ENCODE measurements around the gene CLIP1.
"Not testable (repeated sequence)": the region's sequence is repeated elsewhere in the genome, so short reads cannot be mapped to it uniquely, and the experiment has no call there.

The CLIP1 gene

GRCh38 chr12:122435186-122435585 is 12.7 kb upstream of the CLIP1 start:
- DNase-seq (ENCODE audit: low read depth in 2 of 2): no peak

- not testable (repeated sequence) for DNase-seq (ENCODE audit: low read depth in 2 of 2)
Measured at GRCh38 chr12:122429043-122429442, 6.6 kb upstream of the CLIP1 start.

GRCh38 chr12:122427403-122427802 is 4.9 kb upstream of the CLIP1 start:
- DNase-seq (ENCODE audit: low read depth in 2 of 2): no peak

GRCh38 chr12:122423258-122424165 is 1.0 kb upstream of the CLIP1 start:
- DNase-seq (ENCODE audit: low read depth in 2 of 2): no peak

- peak; percentile 27 to 53 for DNase-seq (ENCODE audit: low read depth in 2 of 2)
Measured at GRCh38 chr12:122422730-122423257, 325 bp upstream of the CLIP1 start.

GRCh38 chr12:122421187-122421820 is 1.2 kb downstream of the CLIP1 start:
- DNase-seq (ENCODE audit: low read depth in 2 of 2): no peak

- DNase-seq (ENCODE audit: low read depth in 2 of 2): no peak
Measured at GRCh38 chr12:122420471-122421162, 1.9 kb downstream of the CLIP1 start.

GRCh38 chr12:122419094-122419493 is 3.4 kb downstream of the CLIP1 start:
- not testable (repeated sequence) for DNase-seq (ENCODE audit: low read depth in 2 of 2)

GRCh38 chr12:122415665-122416064 is 6.8 kb downstream of the CLIP1 start:
- not testable (repeated sequence) for DNase-seq (ENCODE audit: low read depth in 2 of 2)

- no peak for DNase-seq (ENCODE audit: low read depth in 2 of 2)
Measured at GRCh38 chr12:122413516-122414404, 8.7 kb downstream of the CLIP1 start.

- DNase-seq (ENCODE audit: low read depth in 2 of 2): no peak
Measured at GRCh38 chr12:122412851-122413433, 9.5 kb downstream of the CLIP1 start.

- no peak for DNase-seq (ENCODE audit: low read depth in 2 of 2)
Measured at GRCh38 chr12:122411537-122411936, 10.9 kb downstream of the CLIP1 start.

- DNase-seq (ENCODE audit: low read depth in 2 of 2): no peak
Measured at GRCh38 chr12:122407208-122407607, 15.3 kb downstream of the CLIP1 start.

GRCh38 chr12:122406701-122407164 is 15.7 kb downstream of the CLIP1 start:
- DNase-seq (ENCODE audit: low read depth in 2 of 2): no peak

- no peak for DNase-seq (ENCODE audit: low read depth in 2 of 2)
Measured at GRCh38 chr12:122403831-122404230, 18.6 kb downstream of the CLIP1 start.

- DNase-seq (ENCODE audit: low read depth in 2 of 2): no peak
Measured at GRCh38 chr12:122403115-122403770, 19.2 kb downstream of the CLIP1 start.

GRCh38 chr12:122402264-122402663 is 20.2 kb downstream of the CLIP1 start:
- no peak for DNase-seq (ENCODE audit: low read depth in 2 of 2)

GRCh38 chr12:122399592-122400373 is 22.7 kb downstream of the CLIP1 start:
- DNase-seq (ENCODE audit: low read depth in 2 of 2): no peak

GRCh38 chr12:122399254-122399591 is 23.2 kb downstream of the CLIP1 start:
- DNase-seq (ENCODE audit: low read depth in 2 of 2): no peak
